HG03103 (cell line): ENCODE measurements around the gene PPIL6.

Source experiments
- ATAC-seq: cut with Tn5 transposase; IDR thresholded peaks from one replicate; pipeline ENCODE4 v1.9.1; 2021; ENCODE audit warnings: low read depth; ENCODE audit not compliant: unreplicated experiment

The PPIL6 gene

DNA sequence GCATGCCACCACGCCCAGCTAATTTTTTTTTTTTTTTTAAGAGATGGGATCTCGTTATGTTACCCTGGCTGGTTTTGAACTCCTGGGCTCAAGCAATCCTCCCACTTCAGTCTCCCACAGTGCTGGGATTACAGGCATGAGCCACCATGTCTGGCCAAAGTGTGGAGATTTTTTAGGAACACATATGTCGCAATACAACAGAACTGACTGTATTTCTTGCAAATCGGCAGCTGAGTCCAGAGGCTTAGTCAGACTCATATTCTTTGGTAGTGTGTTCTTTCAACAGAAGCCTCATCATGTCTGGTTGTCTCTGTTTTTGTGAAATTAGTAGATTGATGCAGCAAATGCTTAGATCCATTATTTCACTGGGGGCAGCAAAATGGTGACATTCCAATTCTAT, 34.2 kb downstream of the PPIL6 start:
- no peak for ATAC-seq

GRCh38 chr6:109397020-109397419, 43.4 kb downstream of the PPIL6 start:
- ATAC-seq, result no peak

- no peak for ATAC-seq
Measured at GRCh38 chr6:109396046-109396718, 44.2 kb downstream of the PPIL6 start.

DNA sequence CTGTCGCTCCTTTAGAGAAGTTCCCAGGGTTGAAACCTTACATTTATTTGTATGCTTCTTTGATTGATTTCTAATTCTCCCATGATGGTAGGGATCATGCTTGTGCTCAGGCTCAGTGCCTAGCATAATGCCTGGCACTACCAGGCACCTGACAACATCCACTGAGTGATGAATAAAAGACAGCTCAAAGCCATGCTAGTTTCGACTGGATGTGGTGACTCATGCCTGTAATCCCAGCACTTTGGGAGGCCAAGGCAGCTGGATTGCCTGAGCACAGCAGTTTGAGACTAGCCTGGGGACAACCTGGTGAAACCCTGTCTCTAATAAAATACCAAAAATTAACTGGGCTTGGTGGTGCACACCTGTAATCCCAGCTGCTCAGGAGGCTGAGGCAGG, 46.5 kb downstream of the PPIL6 start:
- no peak for ATAC-seq

- no peak for ATAC-seq
Measured at GRCh38 chr6:109393157-109393885, 47.1 kb downstream of the PPIL6 start.

- no peak for ATAC-seq
Measured at GRCh38 chr6:109389650-109390274, 50.7 kb downstream of the PPIL6 start.

GRCh38 chr6:109388265-109388664, 52.2 kb downstream of the PPIL6 start:
- ATAC-seq, result no peak

- ATAC-seq, result no peak
Measured at GRCh38 chr6:109383438-109383940, 56.9 kb downstream of the PPIL6 start.

DNA sequence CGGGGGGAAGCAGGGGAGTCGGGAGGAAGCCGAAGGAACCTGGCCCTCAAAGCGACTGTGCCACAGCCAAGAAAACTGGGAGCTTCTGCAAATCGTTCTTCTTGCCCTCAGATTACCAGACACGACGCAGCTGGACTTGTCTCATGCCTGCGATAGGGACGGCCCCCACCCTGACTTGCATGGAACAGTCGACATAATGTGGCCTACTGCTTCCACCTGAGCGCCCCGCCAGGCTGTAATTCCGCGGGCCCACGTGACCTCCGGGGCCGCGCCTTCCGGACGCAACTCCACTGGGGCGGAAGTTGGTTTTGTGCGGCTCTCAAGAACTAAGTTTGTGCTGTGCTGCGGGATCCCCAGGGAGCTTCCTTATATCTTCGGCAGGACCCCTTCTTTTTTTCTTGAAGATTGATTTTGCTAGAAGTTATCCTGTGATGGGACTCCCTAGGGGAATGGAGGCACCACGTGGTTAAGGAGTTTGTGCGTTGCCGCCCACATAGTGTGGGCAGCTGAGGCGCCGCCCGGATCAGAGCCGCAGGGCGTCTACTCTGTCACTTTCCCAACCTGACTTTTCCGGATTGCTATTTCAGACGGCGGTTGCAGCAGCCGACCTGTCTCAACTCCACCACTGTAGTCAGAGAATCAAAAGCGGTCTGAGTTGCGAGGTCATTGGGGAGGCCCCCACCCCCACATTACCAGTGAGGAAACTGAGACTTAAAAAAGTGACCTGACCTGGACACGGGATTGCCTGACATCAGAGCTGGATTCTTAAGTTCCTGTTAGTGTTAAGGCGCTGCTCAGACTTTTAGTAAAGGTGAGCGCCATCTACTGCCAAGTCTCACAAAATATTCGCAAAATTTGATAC, 57.6 kb downstream of the PPIL6 start:
- ATAC-seq, result peak; percentile 51

- peak; percentile 40 for ATAC-seq
Measured at GRCh38 chr6:109381747-109382575, 58.5 kb downstream of the PPIL6 start, which contains the start of gene CD164. TSS of gene CD164 (minus strand) at chr6:109382467. CDS start at chr6:109382378, 89 bp downstream.

DNA sequence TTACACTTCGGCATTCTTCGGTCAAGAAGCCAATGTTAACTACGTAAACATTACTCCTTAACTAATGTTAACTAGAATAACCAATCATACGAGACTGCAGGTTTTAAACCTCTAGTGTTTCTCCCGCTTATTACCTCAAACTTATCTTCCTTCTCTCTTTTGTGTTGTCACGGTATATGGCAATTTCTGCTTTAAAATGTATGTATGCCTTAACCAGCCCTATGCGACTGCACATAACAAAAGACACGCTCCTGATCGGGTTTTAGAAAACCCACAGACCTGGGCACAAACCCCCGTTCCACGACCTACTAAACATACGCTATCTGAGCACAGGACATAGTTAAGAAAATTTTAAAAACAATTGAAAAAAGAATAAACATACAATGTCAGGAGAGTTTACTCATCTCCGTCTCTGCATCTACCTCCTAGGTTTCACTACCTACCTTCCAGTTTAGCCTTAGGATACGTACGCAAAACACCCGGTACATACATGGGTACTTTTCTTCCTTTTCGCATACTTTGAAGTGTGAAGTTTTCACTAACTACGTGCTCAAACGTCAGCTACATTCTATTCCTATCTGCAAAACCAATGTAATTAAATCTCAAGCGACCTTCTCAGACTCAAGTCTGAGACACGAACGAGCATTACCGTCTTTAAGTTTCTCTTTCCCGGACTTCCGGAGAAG, 59.2 kb downstream of the PPIL6 start:
- ATAC-seq, result no peak

- ATAC-seq, result no peak
Measured at GRCh38 chr6:109379711-109380110, 60.7 kb downstream of the PPIL6 start.

DNA sequence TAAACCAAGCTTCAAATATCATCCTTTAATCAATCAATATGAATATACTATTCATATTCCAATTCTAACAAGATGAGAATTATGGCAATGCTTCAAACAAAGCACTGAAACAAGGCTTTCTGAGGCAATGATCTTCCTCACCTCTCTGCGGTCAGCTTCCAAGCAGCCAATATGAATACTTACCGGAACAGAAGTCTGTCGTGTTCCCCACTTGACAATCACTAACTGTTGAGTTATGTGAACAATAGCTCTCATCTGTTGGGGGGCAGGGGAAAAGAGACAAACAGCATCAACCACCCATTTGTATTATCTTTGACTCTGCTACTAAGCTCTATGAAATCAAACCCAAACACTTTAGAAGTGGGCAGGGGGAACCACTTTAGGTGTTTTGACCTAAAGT, 62.7 kb downstream of the PPIL6 start:
- ATAC-seq, result no peak

- ATAC-seq, result no peak
Measured at GRCh38 chr6:109374326-109374892, 66.0 kb downstream of the PPIL6 start.

DNA sequence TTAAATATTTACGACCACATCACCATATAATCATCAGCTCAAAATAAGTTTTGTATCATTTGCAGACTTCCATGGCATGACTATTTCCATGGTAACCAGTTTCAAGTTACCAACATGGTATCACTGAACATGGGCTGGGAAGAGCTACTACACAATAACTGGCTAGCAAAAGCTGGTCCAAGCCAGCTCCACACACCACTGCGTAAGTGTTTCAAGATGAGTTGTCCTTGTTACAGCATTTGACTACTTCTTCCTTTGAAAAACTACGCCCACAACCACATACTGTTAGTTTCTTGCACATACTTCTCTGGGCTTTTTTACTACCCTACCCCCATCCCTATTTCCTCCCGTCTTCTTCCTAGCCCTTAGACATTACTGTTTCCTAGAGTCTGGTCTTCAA, 66.7 kb downstream of the PPIL6 start:
- ATAC-seq, result peak; percentile 91

- ATAC-seq, result peak; percentile 3
Measured at GRCh38 chr6:109373331-109373730, 67.1 kb downstream of the PPIL6 start.

DNA sequence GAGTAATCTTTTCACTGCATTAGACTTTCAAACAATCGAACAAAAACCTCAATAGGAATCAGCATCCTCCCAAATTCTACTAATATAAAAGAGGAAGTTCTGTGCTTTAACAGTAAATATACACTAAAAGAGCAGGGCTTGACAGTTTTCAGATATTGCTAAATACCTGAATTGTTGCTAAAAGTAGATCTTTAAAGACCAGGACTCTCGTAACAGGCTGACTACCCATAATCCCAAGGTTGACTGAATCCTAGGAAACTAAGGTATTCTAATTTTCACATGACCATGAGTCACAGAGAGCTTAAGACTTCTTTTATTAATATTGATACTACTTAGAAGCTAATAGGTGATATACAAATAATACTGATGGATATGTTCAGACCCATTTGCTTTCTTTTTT, 68.3 kb downstream of the PPIL6 start:
- no peak for ATAC-seq

GRCh38 chr6:109370792-109371191, 69.6 kb downstream of the PPIL6 start:
- ATAC-seq, result no peak

DNA sequence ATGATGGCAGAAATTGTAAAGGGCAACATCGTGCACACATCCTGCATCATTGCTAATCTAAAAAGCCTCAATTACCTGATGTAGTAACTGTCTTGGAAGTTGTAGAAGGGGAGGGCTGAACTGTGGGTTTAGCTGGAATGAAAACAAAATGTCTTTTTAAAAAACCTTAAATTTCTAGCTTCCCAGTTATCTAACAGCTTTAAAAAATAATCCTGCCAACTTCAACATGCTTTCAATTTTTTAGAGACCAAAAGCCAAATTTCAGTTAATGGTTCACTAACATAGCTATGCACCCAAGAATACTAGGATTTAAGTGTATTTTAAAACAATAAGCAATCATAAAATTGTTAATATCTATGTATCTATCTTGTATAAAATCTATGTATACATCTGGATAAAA, 70.1 kb downstream of the PPIL6 start:
- ATAC-seq, result no peak
